ENCODE measurements around the gene PPM1A.

DNA sequence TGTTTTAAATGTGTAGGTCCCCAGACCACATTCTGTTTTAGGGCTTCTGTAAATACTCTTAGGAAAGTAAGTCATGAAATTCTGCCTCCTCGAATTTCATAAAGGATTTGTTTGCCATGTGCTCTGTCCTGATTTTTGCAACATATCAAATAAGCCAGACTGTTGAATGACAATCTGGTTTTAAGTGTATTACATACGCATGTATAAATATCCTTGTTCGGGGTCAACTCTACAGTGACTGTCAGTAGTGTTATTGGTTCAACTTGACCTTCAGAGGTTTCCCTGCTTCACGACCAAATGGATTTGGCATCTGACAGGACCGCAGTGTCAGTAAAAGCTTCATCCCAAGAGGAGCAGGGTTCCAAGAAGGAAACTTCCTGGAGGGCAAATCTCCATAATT lies 52.7 kb downstream of the PPM1A start:
- TF ChIP-seq CTCF (IDR thresholded peaks at IDR 0.05; ENCODE audit: borderline replicate concordance, extremely low read depth, low read length, poor library complexity, severe bottlenecking) (no peak), EZH2 (IDR thresholded peaks at IDR 0.05; ENCODE audit: borderline replicate concordance, low read depth, low read length, severe bottlenecking) (no peak)

Data from DND-41 (cell line).